Neural progenitor cell (in vitro differentiated cells): Measurements from ENCODE around the gene PEX14. TPM values are rescaled to one million over a fixed set of nuclear protein-coding genes. Genes with fewer than 3 reads are reported as not detected.

Experiments used
- DNase-seq: peaks from one replicate; pipeline ENCODE4 v3.0.0-alpha.2; 2016; ENCODE audit warnings: low spot score
- H2AFZ ChIP-seq: fragments of 200-600 bp; sonication (generic); replicated peaks from 2 replicates; pipeline ENCODE4 v1.6.1; 2016; ENCODE audit warnings: antibody characterized with exemption
- H3F3A ChIP-seq: fragments of 200-600 bp; sonication (generic); 2 replicates; pipeline ENCODE4 v1.6.1; 2016; ENCODE audit warnings: antibody characterized with exemption, low read depth
- H3K27ac ChIP-seq: fragments of 200-600 bp; sonication (generic); 2 replicates; pipeline ENCODE4 v1.5.1; 2016; ENCODE audit warnings: mild to moderate bottlenecking
- H3K27me3 ChIP-seq: fragments of 200-600 bp; sonication (generic); 2 replicates; pipeline ENCODE4 v1.6.1; 2016; ENCODE audit warnings: mild to moderate bottlenecking, moderate library complexity
- H3K36me3 ChIP-seq: fragments of 200-600 bp; sonication (generic); 2 replicates; pipeline ENCODE4 v1.5.1; 2016
- H3K4me1 ChIP-seq: fragments of 200-600 bp; sonication (generic); 2 replicates; pipeline ENCODE4 v1.6.1; 2016; ENCODE audit warnings: mixed run types
- H3K4me2 ChIP-seq: fragments of 200-600 bp; sonication (generic); 2 replicates; pipeline ENCODE4 v1.6.1; 2016
- H3K4me3 ChIP-seq: fragments of 200-600 bp; sonication (generic); 2 replicates; pipeline ENCODE4 v1.5.1; 2016
- H3K79me2 ChIP-seq: fragments of 200-600 bp; sonication (generic); 2 replicates; pipeline ENCODE4 v1.6.1; 2016; ENCODE audit warnings: low read depth
- H3K9ac ChIP-seq: fragments of 200-600 bp; sonication (generic); 2 replicates; pipeline ENCODE4 v1.6.1; 2016
- H3K9me3 ChIP-seq: fragments of 200-600 bp; sonication (generic); 2 replicates; pipeline ENCODE4 v1.5.1; 2016; ENCODE audit warnings: low read depth
- H4K20me1 ChIP-seq: fragments of 200-600 bp; sonication (generic); 2 replicates; pipeline ENCODE4 v1.6.1; 2016; ENCODE audit warnings: low read depth
- H3K27ac Mint-ChIP-seq: 3 replicates; pipeline ENCODE4 v1.8.0; 2021; ENCODE audit warnings: mixed read lengths
- H3K27me3 Mint-ChIP-seq: 2 replicates; pipeline ENCODE4 v1.8.0; 2022; ENCODE audit warnings: low read depth, mild to moderate bottlenecking, inconsistent platforms, moderate library complexity, mixed read lengths; ENCODE audit not compliant: insufficient read depth
- H3K36me3 Mint-ChIP-seq: 3 replicates; pipeline ENCODE4 v1.8.0; 2021; ENCODE audit warnings: mixed read lengths
- H3K4me1 Mint-ChIP-seq: 3 replicates; pipeline ENCODE4 v1.8.0; 2021; ENCODE audit warnings: mixed read lengths
- H3K4me3 Mint-ChIP-seq: 3 replicates; pipeline ENCODE4 v1.8.0; 2021; ENCODE audit warnings: mild to moderate bottlenecking, moderate library complexity, mixed read lengths
- H3K9me3 Mint-ChIP-seq: 3 replicates; pipeline ENCODE4 v1.8.0; 2020; ENCODE audit warnings: mixed read lengths
- CTCF ChIP-seq: fragments of 200-600 bp; sonication (generic); IDR thresholded peaks from 2 replicates; pipeline ENCODE4 v1.5.1; 2017; ENCODE audit warnings: antibody characterized with exemption, mild to moderate bottlenecking
- EZH2 ChIP-seq: fragments of 200-600 bp; sonication (generic); IDR thresholded peaks from 2 replicates; pipeline ENCODE4 v1.6.1; 2017; ENCODE audit warnings: antibody characterized with exemption, mild to moderate bottlenecking, moderate library complexity
- EZH2phosphoT487 ChIP-seq: fragments of 200-600 bp; sonication (generic); IDR thresholded peaks from 2 replicates; pipeline ENCODE4 v1.6.1; 2017; ENCODE audit warnings: antibody characterized with exemption
- total RNA-seq: library from RNA; depleted of rRNA; stranded (reverse); fragments of >200 nt; gene quantifications from 2 replicates; pipeline ENCODE4 v1.2.3, GENCODE V29; 2015; ENCODE audit warnings: low replicate concordance

The PEX14 gene
- total RNA-seq, 1 donor from 2014 or later, result 9.3 TPM

- H3K27me3 Mint-ChIP-seq, result peaks cover 2% of the 10 kb centered on the region
- H3K4me3 Mint-ChIP-seq, result no peak overlapping the region
- H3F3A ChIP-seq, result peaks cover 12% of the 10 kb centered on the region
- no peak overlapping the region for H2AFZ ChIP-seq
- no peak overlapping the region for H3K27ac ChIP-seq
- peaks cover 4% of the 10 kb centered on the region for H3K79me2 ChIP-seq
- H3K27me3 ChIP-seq, result no peaks in the 10 kb centered on the region
- H3K4me1 ChIP-seq, result peaks cover 14% of the 10 kb centered on the region
- H3K4me2 ChIP-seq, result no peak overlapping the region
- H3K36me3 Mint-ChIP-seq, result peaks cover 12% of the 10 kb centered on the region
- no peak overlapping the region for H3K4me3 ChIP-seq
- H3K36me3 ChIP-seq, result no peaks in the 10 kb centered on the region
- DNase-seq, result no peak
- H3K27ac Mint-ChIP-seq, result no peak overlapping the region
- no peak overlapping the region for H3K9ac ChIP-seq
- peaks cover 6% of the 10 kb centered on the region for H3K9me3 Mint-ChIP-seq
- H3K9me3 ChIP-seq, result no peaks in the 10 kb centered on the region
- H4K20me1 ChIP-seq, result peaks cover 35% of the 10 kb centered on the region
- H3K4me1 Mint-ChIP-seq, result peaks cover 14% of the 10 kb centered on the region
- TF ChIP-seq CTCF (no peak), EZH2phosphoT487 (no peak), EZH2 (no peak)
These were observed 114.3 kb downstream of the PEX14 start for GRCh38 chr1:10589074-10589473.

GRCh38 chr1:10591010-10591409 is 116.3 kb downstream of the PEX14 start:
- no peak overlapping the region for H3K4me3 Mint-ChIP-seq
- Histone ChIP-seq H3K9ac (no peak overlapping the region), H3F3A (peaks cover 12% of the 10 kb centered on the region), H3K4me3 (no peak overlapping the region), H2AFZ (no peak overlapping the region), H3K27ac (no peak overlapping the region), H3K79me2 (peaks cover 4% of the 10 kb centered on the region), H3K36me3 (no peaks in the 10 kb centered on the region), H3K9me3 (no peaks in the 10 kb centered on the region), H3K4me1 (peaks cover 30% of the 10 kb centered on the region), H3K4me2 (no peak overlapping the region), H4K20me1 (peaks cover 49% of the 10 kb centered on the region), H3K27me3 (no peaks in the 10 kb centered on the region)
- TF ChIP-seq EZH2 (no peak), EZH2phosphoT487 (no peak), CTCF (no peak)
- peaks cover 4% of the 10 kb centered on the region for H3K36me3 Mint-ChIP-seq
- H3K27ac Mint-ChIP-seq, result no peak overlapping the region
- H3K27me3 Mint-ChIP-seq, result peaks cover 4% of the 10 kb centered on the region
- no peak for DNase-seq
- peaks cover 32% of the 10 kb centered on the region for H3K4me1 Mint-ChIP-seq
- H3K9me3 Mint-ChIP-seq, result no peaks in the 10 kb centered on the region

GRCh38 chr1:10592373-10592772 is 117.6 kb downstream of the PEX14 start:
- no peak for DNase-seq
- no peaks in the 10 kb centered on the region for H3K36me3 Mint-ChIP-seq
- Histone ChIP-seq H3K36me3 (no peaks in the 10 kb centered on the region), H4K20me1 (peaks cover 52% of the 10 kb centered on the region), H3F3A (peaks cover 12% of the 10 kb centered on the region), H3K9ac (no peak overlapping the region), H3K9me3 (no peaks in the 10 kb centered on the region), H3K27ac (no peak overlapping the region), H2AFZ (no peak overlapping the region), H3K4me3 (no peak overlapping the region), H3K4me2 (no peak overlapping the region), H3K4me1 (peaks cover 30% of the 10 kb centered on the region), H3K79me2 (peaks cover 4% of the 10 kb centered on the region), H3K27me3 (no peaks in the 10 kb centered on the region)
- H3K4me1 Mint-ChIP-seq, result peaks cover 42% of the 10 kb centered on the region
- TF ChIP-seq CTCF (no peak), EZH2phosphoT487 (no peak), EZH2 (no peak)
- H3K9me3 Mint-ChIP-seq, result no peaks in the 10 kb centered on the region
- no peak overlapping the region for H3K4me3 Mint-ChIP-seq
- no peak overlapping the region for H3K27ac Mint-ChIP-seq
- H3K27me3 Mint-ChIP-seq, result peaks cover 4% of the 10 kb centered on the region
